HepG2 (cell line): ENCODE measurements around the gene GPR31. TPM values are rescaled to one million over a fixed set of nuclear protein-coding genes. Genes with fewer than 3 reads are reported as not detected.

ENCODE experiments used
- ATAC-seq: fragments of 200-7000 bp; cut with Tn5 transposase; 3 replicates; pipeline ENCODE4 v1.9.1; 2020; ENCODE audit warnings: mild to moderate bottlenecking, moderate library complexity
- BruUV-seq: library from RNA; stranded (reverse); fragments of 400-500 nt; replicated peaks from 2 replicates; lab custom pipeline; 2021; lab: Mats Ljungman, UMichigan
- CTCF ChIA-PET: fragments of 300-600 bp; formaldehyde crosslinking; extraction: SDS; loops from one replicate; lab custom pipeline; 2021; ENCODE audit warnings: low total read pairs, inconsistent platforms, low intra/inter-chr PET ratio; lab: Yijun Ruan, JAX
- POLR2A ChIA-PET: fragments of 350-600 bp; sonication (Branson Sonifier 250); formaldehyde crosslinking; loops from one replicate; lab custom pipeline; 2020; ENCODE audit warnings: antibody characterized with exemption, inconsistent platforms; lab: Yijun Ruan, JAX
- DNase-seq: peaks from one replicate; pipeline ENCODE4 v3.0.0-alpha.2; 2015; ENCODE audit warnings: low spot score
- FAIRE-seq: peaks from 3 replicates; lab custom pipeline; 2011; peaks lifted over from hg19 to GRCh38; lab: Jason Lieb, UNC
- H2AFZ ChIP-seq: one replicate; pipeline ENCODE4 v1.6.1; 2011; ENCODE audit warnings: low read length, inconsistent platforms
- H3K27ac ChIP-seq: fragments of 300-600 bp; 3 replicates; pipeline ENCODE4 v1.8.0; 2011; ENCODE audit warnings: mixed run types, mild to moderate bottlenecking, mixed read lengths, low read length, inconsistent platforms; ENCODE audit not compliant: insufficient read depth; ENCODE audit errors: extremely low read length
- H3K27me3 ChIP-seq, 2 experiments: fragments of 200-600 bp in 1 of 2; 2 replicates in 1 of 2; 3 replicates in 1 of 2; pipeline versions ENCODE4 v1.6.0 to v1.8.0; 2011; ENCODE audit warnings: low read length in 2 of 2, mild to moderate bottlenecking in 2 of 2, moderate library complexity in 2 of 2, inconsistent platforms in 1 of 2; ENCODE audit not compliant: insufficient read depth in 2 of 2, control insufficient read depth in 1 of 2
- H3K36me3 ChIP-seq, 2 experiments: fragments of 200-600 bp in 1 of 2; replicated peaks in 1 of 2; 2 replicates in 1 of 2; 3 replicates in 1 of 2; pipeline versions ENCODE4 v1.5.1 to v1.8.0; 2011; ENCODE audit warnings: low read length in 2 of 2, inconsistent platforms in 1 of 2; ENCODE audit not compliant: insufficient read depth in 2 of 2, control insufficient read depth in 1 of 2
- H3K4me1 ChIP-seq: 2 replicates; pipeline ENCODE4 v1.5.1; 2012; ENCODE audit warnings: low read length, inconsistent platforms; ENCODE audit not compliant: insufficient read depth
- H3K4me2 ChIP-seq: 2 replicates; pipeline ENCODE4 v1.6.0; 2011; ENCODE audit warnings: low read depth, low read length, inconsistent platforms
- H3K4me3 ChIP-seq, 3 experiments: fragments of 200-600 bp in 1 of 3; sonication (generic), shearing (Covaris generic) in 1 of 3; replicated peaks in 1 of 3; 2 replicates each; pipeline ENCODE4 v1.5.1; 2011 to 2016; ENCODE audit warnings: low read length in 3 of 3, inconsistent platforms in 2 of 3, low read depth in 2 of 3, mild to moderate bottlenecking in 2 of 3, control low read depth in 1 of 3, mixed read lengths in 1 of 3; ENCODE audit not compliant: insufficient read depth in 1 of 3
- H3K79me2 ChIP-seq: one replicate; pipeline ENCODE4 v1.6.1; 2011; ENCODE audit warnings: low read length, inconsistent platforms; ENCODE audit not compliant: insufficient read depth
- H3K9ac ChIP-seq: 2 replicates; pipeline ENCODE4 v1.6.0; 2011; ENCODE audit warnings: mild to moderate bottlenecking, low read depth, low read length, inconsistent platforms; ENCODE audit not compliant: insufficient read depth
- H3K9me3 ChIP-seq: 2 replicates; pipeline ENCODE4 v1.5.1; 2012; ENCODE audit warnings: mild to moderate bottlenecking, low read length
- H4K20me1 ChIP-seq: 2 replicates; pipeline ENCODE4 v1.6.0; 2011; ENCODE audit warnings: inconsistent platforms, mild to moderate bottlenecking, low read length, moderate library complexity; ENCODE audit not compliant: insufficient read depth
- IKZF1 ChIP-seq: fragments of 450-650 bp; IDR thresholded peaks from 2 replicates; pipeline ENCODE4 v1.7.1; 2016
- KLF6 ChIP-seq: IDR thresholded peaks from 2 replicates; pipeline ENCODE4 v1.8.0; 2016; ENCODE audit warnings: missing biosample characterization, missing genetic modification reagents
- POGZ ChIP-seq: sonication (generic); formaldehyde crosslinking; IDR thresholded peaks from 2 replicates; pipeline ENCODE4 v1.4.0; 2020; ENCODE audit warnings: mild to moderate bottlenecking, missing genetic modification reagents
- RFX5 ChIP-seq: IDR thresholded peaks from 2 replicates; pipeline ENCODE4 v1.6.1; 2011; ENCODE audit warnings: low read depth, low read length, improper control_type of control experiment
- RXRB ChIP-seq: IDR thresholded peaks from 2 replicates; pipeline ENCODE4 v1.6.1; 2016; ENCODE audit warnings: borderline replicate concordance, missing genetic modification reagents, missing compliant biosample characterization
- SALL1 ChIP-seq: sonication (generic); formaldehyde crosslinking; IDR thresholded peaks from 2 replicates; pipeline ENCODE4 v1.8.0; 2022; ENCODE audit warnings: mild to moderate bottlenecking, missing genetic modification reagents
- ZNF552 ChIP-seq: sonication (generic); formaldehyde crosslinking; IDR thresholded peaks from 2 replicates; pipeline ENCODE4 v1.9.0; 2022; ENCODE audit warnings: missing genetic modification reagents, mild to moderate bottlenecking, borderline replicate concordance
- WGBS: methylation state at CpG from one replicate; pipeline ENCODE4 v1.1.6; 2017; ENCODE audit warnings: low lambda C conversion rate; 5-methylcytosine and 5-hydroxymethylcytosine counted together
- in situ Hi-C: cut with HindIII; loops from 2 replicates; pipeline ENCODE4 v1.10.0; 2017; ENCODE audit warnings: low pct_unique_long_range_greater_than_20kb; ENCODE audit not compliant: extremely low pct_ligation_motif_present
- intact Hi-C: fragments of 100-400 bp; cut with micrococcal nuclease; formaldehyde crosslinking; loops from one replicate; pipeline ENCODE4 v1.10.0; 2022; ENCODE audit not compliant: unreplicated experiment
- polyA plus RNA-seq, 8 experiments: library from polyadenylated mRNA; depleted of rRNA in 3 of 8; stranded (reverse) in 7 of 8; unstranded in 1 of 8; fragments of >200 nt; fragmentation: Illumina TruSeq in 4 of 8; extraction: Trizol in 4 of 8; gene quantifications; 2 replicates each; pipeline versions ENCODE4 v1.2.1 to v1.2.3, GENCODE V29; 2011 to 2016; ENCODE audit warnings: low read depth in 4 of 8, missing spikeins in 1 of 8, mixed read lengths in 1 of 8; ENCODE audit not compliant: insufficient read depth in 1 of 8
- total RNA-seq, 5 experiments: library from RNA; depleted of rRNA; stranded (reverse); fragments of >200 nt; fragmentation: Illumina TruSeq; extraction: Trizol; gene quantifications; 2 replicates each; pipeline ENCODE4 v1.2.3, GENCODE V29; 2016; ENCODE audit warnings: low read depth in 1 of 5
- TF ChIP-seq, protein P1 (sequence below): sonication (generic); formaldehyde crosslinking; IDR thresholded peaks from 2 replicates; pipeline ENCODE4 v1.4.0; 2020; ENCODE audit warnings: missing genetic modification reagents; ENCODE audit errors: not compliant biosample characterization
- TF ChIP-seq, protein P2 (sequence below): sonication (generic); formaldehyde crosslinking; IDR thresholded peaks from 2 replicates; pipeline ENCODE4 v1.5.0; 2020; ENCODE audit warnings: missing genetic modification reagents, mild to moderate bottlenecking, borderline replicate concordance

The GPR31 gene
- total and polyA plus RNA-seq, 2 of the 13 experiments (the other 11 are each of a cell fraction or from before 2014, with no cell fraction given): not detected

DNA sequence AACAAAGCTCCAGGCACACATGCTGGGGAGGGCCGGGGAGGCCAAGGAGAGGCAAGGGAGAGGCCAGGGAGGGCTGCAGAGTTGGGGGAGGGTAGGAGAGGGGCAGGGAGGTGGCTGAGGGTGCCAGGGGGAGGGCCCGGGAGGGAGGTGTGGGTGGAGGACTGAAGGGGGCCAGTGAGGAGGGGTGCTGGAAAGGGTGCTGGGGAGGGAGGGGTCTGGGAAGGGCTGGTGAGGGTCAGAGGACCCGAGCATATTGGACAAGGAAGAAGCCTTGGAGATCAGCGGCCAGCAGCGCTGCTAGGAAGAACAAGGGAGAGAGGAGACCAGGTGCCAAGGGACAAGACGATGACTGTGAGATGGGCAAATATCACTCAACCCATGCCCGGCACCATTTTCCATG, 49.7 kb upstream of the GPR31 start:
- Histone ChIP-seq H3K9me3 (no peaks in the 10 kb centered on the region), H3K36me3 (no peaks in the 10 kb centered on the region), H3K27me3 (no peaks in the 10 kb centered on the region), H3K4me1 (peaks cover 83% of the 10 kb centered on the region), H2AFZ (no peak overlapping the region), H3K4me2 (no peak overlapping the region), H3K9ac (no peak overlapping the region), H3K79me2 (no peaks in the 10 kb centered on the region), H3K27ac (no peak overlapping the region), H4K20me1 (no peaks in the 10 kb centered on the region), H3K4me3 (no peak overlapping the region)
- ChIA-PET POLR2A (interaction anchor here (1.2 kb wide), 1 partner anchor 8 kb away, joined by 6 read pairs; no protein-coding TSS in a partner anchor), CTCF (no interaction called here)
- WGBS: 94% methylated on average over 7 of the region's 7 CpGs
- intact Hi-C loops (no loop called here), in situ Hi-C loops (no loop called here)
- FAIRE-seq: no peak
- no peak for DNase-seq
- ATAC-seq: no peak
- no TSS peak for BruUV-seq
- TF ChIP-seq, protein P1, sequence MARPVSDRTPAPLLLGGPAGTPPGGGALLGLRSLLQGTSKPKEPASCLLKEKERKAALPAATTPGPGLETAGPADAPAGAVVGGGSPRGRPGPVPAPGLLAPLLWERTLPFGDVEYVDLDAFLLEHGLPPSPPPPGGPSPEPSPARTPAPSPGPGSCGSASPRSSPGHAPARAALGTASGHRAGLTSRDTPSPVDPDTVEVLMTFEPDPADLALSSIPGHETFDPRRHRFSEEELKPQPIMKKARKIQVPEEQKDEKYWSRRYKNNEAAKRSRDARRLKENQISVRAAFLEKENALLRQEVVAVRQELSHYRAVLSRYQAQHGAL (CRISPR knock-in tag): no peak
- TF ChIP-seq RXRB (CRISPR knock-in tag) (no peak), ZNF552 (CRISPR knock-in tag) (no peak), KLF6 (CRISPR knock-in tag) (no peak), IKZF1 (no peak), POGZ (no peak), SALL1 (CRISPR knock-in tag) (no peak), RFX5 (no peak)
- TF ChIP-seq, protein P2, sequence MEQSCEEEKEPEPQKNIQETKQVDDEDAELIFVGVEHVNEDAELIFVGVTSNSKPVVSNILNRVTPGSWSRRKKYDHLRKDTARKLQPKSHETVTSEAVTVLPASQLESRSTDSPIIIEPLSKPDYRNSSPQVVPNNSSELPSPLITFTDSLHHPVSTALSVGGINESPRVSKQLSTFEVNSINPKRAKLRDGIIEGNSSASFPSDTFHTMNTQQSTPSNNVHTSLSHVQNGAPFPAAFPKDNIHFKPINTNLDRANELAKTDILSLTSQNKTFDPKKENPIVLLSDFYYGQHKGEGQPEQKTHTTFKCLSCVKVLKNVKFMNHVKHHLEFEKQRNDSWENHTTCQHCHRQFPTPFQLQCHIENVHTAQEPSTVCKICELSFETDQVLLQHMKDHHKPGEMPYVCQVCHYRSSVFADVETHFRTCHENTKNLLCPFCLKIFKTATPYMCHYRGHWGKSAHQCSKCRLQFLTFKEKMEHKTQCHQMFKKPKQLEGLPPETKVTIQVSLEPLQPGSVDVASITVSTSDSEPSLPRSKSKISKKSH: no peak
